BJ (cell line): ENCODE results near the gene ITGB2. TPM values are rescaled to one million over a fixed set of nuclear protein-coding genes. Genes with fewer than 3 reads are reported as not detected.

ENCODE experiments used
- CTCF ChIA-PET: fragments of 350-600 bp; formaldehyde crosslinking; extraction: SDS; loops from one replicate; lab custom pipeline; 2021; ENCODE audit warnings: antibody characterized with exemption, inconsistent platforms; lab: Yijun Ruan, JAX
- POLR2A ChIA-PET: fragments of 300-600 bp; sonication (Branson Sonifier 250); formaldehyde crosslinking; extraction: SDS; loops from one replicate; lab custom pipeline; 2021; ENCODE audit warnings: antibody characterized with exemption; lab: Charles Lee
- DNase-seq: peaks from one replicate; pipeline ENCODE4 v3.0.0-alpha.2; 2011; ENCODE audit warnings: low read depth
- H3K27me3 ChIP-seq: 2 replicates; pipeline ENCODE4 v1.6.0; 2011; ENCODE audit warnings: low read length; ENCODE audit not compliant: control insufficient read depth, insufficient read depth
- H3K36me3 ChIP-seq: 2 replicates; pipeline ENCODE4 v1.5.1; 2011; ENCODE audit warnings: low read length; ENCODE audit not compliant: control insufficient read depth, insufficient read depth
- H3K4me3 ChIP-seq: 2 replicates; pipeline ENCODE4 v1.5.1; 2011; ENCODE audit warnings: low read depth, mild to moderate bottlenecking, control low read depth, low read length
- polyA plus RNA-seq: library from polyadenylated mRNA; depleted of rRNA; stranded (reverse); fragments of >200 nt; gene quantifications from 2 replicates; pipeline ENCODE4 v1.2.3, GENCODE V29; 2011
- TF ChIP-seq, protein P1 (sequence below): IDR thresholded peaks from 2 replicates; pipeline ENCODE4 v1.5.1; 2011; ENCODE audit warnings: low read depth, mild to moderate bottlenecking, control low read depth, inconsistent platforms, low read length, moderate library complexity; ENCODE audit not compliant: insufficient read depth

The ITGB2 gene
- polyA plus RNA-seq, 1 experiment: not detected

DNA sequence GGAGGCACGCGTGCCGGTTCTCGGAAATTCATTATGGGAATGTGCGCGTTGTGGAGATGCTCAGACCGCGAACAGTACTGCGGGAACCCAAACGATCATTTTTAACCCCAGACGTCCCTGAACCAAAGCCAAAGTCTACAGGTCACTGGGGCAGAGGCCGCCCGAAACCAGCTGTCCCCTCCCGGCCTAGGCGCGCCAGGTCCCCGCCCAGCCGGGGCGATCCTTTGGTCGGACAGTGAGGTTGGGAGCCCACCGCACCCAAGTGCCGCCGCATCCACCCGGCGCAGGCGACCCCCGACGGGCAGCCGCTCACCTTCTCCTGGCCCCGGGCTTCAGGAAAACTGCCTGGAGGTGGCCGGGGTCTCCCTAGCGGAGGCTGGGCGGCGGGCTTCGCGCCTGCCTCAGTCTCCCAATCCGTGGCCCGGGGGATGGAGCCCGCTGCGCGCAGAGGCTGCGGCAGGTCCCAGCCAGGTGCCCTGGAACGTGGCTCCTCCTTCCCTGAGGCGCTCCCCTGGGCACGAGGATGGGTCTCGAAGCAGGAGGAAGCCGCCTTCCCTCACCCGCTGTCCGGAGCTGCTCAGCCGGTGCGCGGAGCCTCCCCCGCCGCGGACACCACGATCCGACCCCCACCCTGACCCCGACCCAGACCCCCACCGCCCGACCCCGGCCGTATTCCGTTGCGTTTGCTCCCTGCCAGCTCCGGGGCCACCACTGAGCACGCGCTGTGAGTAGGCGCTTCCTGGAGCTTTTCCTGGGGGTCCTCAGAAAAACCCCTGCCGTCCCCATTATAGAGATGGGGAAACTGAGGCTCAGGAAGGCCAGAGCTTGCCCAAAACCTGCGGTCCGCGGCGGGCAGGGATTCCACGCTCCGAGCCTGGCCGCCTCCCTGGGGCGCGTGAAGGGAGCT is 11.1 kb upstream of the ITGB2 start:
- CTCF ChIA-PET: interaction anchor here (0.5 to 4.9 kb wide), 10 partner anchors 12 to 539 kb away, joined by 3 to 26 read pairs (median 4); partner anchors contain the start of genes ITGB2 and UBE2G2
- no peak for DNase-seq
- H3K27me3 ChIP-seq: peaks cover 44% of the 10 kb centered on the region
- TF ChIP-seq, protein P1, sequence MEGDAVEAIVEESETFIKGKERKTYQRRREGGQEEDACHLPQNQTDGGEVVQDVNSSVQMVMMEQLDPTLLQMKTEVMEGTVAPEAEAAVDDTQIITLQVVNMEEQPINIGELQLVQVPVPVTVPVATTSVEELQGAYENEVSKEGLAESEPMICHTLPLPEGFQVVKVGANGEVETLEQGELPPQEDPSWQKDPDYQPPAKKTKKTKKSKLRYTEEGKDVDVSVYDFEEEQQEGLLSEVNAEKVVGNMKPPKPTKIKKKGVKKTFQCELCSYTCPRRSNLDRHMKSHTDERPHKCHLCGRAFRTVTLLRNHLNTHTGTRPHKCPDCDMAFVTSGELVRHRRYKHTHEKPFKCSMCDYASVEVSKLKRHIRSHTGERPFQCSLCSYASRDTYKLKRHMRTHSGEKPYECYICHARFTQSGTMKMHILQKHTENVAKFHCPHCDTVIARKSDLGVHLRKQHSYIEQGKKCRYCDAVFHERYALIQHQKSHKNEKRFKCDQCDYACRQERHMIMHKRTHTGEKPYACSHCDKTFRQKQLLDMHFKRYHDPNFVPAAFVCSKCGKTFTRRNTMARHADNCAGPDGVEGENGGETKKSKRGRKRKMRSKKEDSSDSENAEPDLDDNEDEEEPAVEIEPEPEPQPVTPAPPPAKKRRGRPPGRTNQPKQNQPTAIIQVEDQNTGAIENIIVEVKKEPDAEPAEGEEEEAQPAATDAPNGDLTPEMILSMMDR: no peak
- POLR2A ChIA-PET: no interaction called here
- H3K36me3 ChIP-seq: no peaks in the 10 kb centered on the region
- no peak overlapping the region for H3K4me3 ChIP-seq

DNA sequence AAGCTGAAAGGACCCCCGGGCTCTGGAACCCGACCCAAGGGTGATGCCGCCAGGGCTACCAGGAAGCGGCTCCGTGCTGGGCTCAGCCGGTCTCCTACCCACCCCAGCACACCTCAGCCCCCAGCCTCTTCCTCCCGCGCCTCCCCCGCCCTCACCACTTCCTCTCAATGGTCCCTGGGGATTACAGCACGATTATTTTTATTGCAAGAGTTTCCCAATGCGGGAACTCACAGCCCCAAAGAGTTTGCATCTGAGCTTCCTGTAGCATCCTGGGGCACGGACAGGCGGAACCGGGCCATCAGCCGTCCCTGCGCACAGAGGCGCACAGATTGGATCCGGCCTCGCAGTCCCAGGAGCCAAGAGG is 10.4 kb upstream of the ITGB2 start:
- POLR2A ChIA-PET: no interaction called here
- Histone ChIP-seq H3K27me3 (peaks cover 45% of the 10 kb centered on the region), H3K36me3 (no peaks in the 10 kb centered on the region), H3K4me3 (no peak overlapping the region)
- CTCF ChIA-PET: interaction anchor here (0.7 to 4.9 kb wide), 6 partner anchors 11 to 207 kb away, joined by 3 to 26 read pairs (median 4); partner anchors contain the start of genes ITGB2 and UBE2G2
- TF ChIP-seq, protein P1: no peak
- no peak for DNase-seq

DNA sequence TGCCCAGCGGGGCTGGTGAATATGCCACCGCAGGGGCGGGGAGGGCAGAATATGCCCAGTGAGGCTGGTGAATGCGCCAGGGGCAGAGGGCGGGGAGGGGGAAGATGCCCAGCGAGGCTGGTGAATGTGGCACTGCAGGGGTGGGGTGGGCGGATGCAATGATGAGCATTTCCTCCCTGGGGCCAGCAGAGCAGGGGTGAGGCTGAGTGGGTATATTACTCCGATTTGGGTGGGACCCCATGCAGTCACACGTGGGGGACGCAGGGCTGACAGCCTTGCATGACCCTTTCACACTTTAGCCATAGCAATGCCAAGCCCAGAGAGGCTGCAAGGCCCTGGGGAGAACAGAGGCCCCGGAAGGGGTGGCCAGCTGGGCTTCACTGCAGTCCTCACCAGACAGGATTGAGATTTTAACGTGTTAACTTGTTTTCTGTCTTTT is 9.9 kb upstream of the ITGB2 start:
- peaks cover 47% of the 10 kb centered on the region for H3K27me3 ChIP-seq
- ChIA-PET POLR2A (no interaction called here), CTCF (interaction anchor here (0.7 to 4.9 kb wide), 5 partner anchors 123 to 208 kb away, joined by 3 to 26 read pairs (median 4); partner anchors contain the start of gene UBE2G2)
- DNase-seq: no peak
- TF ChIP-seq, protein P1: no peak
- no peak overlapping the region for H3K4me3 ChIP-seq
- no peaks in the 10 kb centered on the region for H3K36me3 ChIP-seq

DNA sequence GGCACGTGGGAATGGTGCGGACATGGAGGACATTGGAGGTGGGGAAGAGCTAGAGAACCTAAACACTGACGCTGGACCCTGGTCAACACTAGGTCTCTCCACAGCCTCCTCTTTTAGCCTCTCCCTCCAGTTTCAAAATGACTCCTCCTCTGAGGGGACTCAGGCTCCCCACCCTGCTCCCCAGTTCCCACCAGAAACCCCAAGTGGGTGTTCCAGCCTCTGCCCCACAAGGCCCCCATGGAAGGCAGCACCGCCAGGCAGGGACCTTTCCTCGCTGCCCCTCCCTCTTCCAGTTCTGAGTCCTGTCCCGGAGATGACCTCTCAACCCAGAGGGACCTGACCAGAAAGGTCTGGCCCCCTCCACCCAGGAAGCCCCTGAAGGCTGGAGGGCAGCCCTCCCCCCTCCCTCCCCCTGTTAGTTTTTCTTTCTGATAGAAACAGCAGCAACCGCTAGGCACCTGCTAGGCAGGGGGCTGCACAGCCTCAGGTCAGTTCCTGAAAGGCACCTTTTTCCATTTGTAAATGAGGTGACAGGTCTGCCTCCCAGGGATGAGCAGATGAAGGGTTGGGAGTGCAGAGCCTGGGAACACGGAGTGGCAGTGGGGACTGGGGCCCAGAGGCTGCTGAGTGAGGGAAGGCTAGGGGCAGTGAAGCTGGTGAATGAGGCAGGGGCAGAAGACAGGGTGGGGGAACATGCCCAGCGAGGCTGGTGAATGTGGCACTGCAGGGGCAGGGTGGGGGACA is 9.3 kb upstream of the ITGB2 start:
- DNase-seq: no peak
- Histone ChIP-seq H3K36me3 (no peaks in the 10 kb centered on the region), H3K4me3 (no peak overlapping the region), H3K27me3 (peaks cover 44% of the 10 kb centered on the region)
- ChIA-PET CTCF (interaction anchor here (1.1 to 4.9 kb wide), 6 partner anchors 37 to 207 kb away, joined by 3 to 26 read pairs (median 5); partner anchors contain the start of gene UBE2G2), POLR2A (no interaction called here)
- TF ChIP-seq, protein P1: no peak
